Placental pericyte (primary cell): ENCODE results near the gene PRPF39. TPM values are rescaled to one million over a fixed set of nuclear protein-coding genes. Genes with fewer than 3 reads are reported as not detected.

Experiments
- small RNA-seq: library from RNA; depleted of rRNA; stranded (forward); fragments of <200 nt; gene quantifications from one replicate; pipeline ENCODE3, GENCODE V24; 2012; ENCODE audit warnings: low replicate concordance
- total RNA-seq: library from RNA; depleted of rRNA; stranded (reverse); fragments of >200 nt; gene quantifications from 2 replicates; pipeline ENCODE4 v1.2.3, GENCODE V29; 2012

The PRPF39 gene, protein sequence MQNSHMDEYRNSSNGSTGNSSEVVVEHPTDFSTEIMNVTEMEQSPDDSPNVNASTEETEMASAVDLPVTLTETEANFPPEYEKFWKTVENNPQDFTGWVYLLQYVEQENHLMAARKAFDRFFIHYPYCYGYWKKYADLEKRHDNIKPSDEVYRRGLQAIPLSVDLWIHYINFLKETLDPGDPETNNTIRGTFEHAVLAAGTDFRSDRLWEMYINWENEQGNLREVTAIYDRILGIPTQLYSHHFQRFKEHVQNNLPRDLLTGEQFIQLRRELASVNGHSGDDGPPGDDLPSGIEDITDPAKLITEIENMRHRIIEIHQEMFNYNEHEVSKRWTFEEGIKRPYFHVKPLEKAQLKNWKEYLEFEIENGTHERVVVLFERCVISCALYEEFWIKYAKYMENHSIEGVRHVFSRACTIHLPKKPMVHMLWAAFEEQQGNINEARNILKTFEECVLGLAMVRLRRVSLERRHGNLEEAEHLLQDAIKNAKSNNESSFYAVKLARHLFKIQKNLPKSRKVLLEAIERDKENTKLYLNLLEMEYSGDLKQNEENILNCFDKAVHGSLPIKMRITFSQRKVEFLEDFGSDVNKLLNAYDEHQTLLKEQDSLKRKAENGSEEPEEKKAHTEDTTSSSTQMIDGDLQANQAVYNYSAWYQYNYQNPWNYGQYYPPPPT
- 21.7 and 35.2 TPM in 2 replicates for total RNA-seq

DNA sequence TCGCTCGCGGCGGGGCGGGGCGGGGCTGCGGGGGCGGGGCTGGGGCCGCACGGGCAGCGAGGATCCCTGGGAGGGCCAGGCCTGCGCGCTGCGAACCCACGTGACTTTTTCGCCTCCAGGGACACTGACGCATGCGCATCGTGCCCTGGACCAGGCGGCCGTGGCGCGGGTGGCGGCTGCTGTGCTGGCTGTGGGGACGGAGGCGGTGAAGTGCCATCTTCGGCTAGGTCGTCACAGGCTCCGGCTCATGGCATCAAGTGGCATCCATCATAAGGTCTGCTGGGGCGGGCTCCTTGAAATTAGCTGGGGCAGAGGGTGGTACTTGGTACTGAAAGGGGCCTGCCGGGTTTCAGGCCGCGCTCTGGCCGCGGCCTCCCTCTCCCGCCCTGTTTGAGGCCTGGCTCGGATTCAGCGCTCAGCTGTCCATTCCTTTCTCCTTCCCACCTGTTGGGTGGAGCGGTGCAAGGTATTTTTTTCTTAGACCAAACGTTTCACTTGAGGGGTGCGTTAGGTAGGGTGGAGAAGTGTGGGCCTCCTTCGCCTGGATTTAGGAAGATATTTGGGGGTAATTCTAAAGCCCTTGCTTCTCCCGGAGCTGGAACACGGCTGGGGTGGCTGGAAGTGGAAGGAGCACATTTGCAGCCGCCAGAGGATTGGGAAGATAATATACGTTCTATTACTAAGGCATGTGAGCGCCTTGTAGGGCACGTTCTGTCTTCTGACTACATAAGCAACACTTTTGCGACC lies at the start of gene PRPF39:
Gene PRPF39, plus strand, starts transcription at position 141 of the 747 bp plus-strand sequence. CDS start 11,124 bp downstream, outside the sequence.

DNA sequence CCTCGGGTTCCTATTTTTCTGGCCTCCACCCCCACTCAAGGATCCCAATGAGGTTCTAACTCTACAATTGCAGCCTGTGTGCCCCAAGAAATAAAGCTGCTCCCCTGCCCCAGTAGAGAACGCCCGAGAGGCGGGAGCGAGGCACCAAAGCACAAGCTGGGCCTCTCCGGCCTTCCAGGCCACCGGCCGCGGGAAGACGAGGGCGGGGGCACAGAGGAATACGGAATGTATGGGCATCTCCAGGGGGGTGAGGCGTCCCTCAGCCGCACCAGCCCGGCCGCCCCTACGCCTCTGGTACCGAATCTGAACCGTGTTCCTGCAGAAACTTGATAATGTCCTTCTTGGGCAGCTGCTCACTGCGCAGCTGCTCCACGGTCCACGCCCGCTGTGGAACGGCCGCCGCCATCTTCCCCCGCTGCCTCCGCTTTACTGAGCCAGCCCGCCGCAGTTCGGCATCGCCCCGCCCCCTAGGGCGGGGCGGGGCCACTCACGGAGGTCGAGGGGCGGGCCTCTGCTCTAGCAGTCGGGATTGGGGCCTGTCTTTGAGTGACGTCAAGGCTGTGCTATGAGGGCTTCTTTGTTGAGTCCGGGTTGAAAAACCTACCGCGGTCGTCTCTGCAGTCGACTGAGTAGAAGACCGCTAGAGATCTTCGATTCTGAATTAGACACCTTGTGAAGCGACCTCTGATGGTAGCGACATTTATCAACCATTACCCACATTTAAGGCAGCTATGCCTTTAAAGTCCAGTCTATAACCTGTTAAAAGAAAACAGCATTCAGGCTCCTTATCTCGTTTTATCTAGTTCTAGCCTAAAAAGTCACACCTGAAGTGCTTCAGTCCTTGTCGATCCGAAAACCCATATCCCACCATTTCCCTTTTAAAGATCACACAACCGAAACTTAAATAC lies 50.4 kb downstream of the PRPF39 start, which contains the start of gene FKBP3:
Gene FKBP3, minus strand, starts transcription at position 431 of the 908 bp plus-strand sequence. Its CDS starts 25 bp downstream, at position 406.

DNA sequence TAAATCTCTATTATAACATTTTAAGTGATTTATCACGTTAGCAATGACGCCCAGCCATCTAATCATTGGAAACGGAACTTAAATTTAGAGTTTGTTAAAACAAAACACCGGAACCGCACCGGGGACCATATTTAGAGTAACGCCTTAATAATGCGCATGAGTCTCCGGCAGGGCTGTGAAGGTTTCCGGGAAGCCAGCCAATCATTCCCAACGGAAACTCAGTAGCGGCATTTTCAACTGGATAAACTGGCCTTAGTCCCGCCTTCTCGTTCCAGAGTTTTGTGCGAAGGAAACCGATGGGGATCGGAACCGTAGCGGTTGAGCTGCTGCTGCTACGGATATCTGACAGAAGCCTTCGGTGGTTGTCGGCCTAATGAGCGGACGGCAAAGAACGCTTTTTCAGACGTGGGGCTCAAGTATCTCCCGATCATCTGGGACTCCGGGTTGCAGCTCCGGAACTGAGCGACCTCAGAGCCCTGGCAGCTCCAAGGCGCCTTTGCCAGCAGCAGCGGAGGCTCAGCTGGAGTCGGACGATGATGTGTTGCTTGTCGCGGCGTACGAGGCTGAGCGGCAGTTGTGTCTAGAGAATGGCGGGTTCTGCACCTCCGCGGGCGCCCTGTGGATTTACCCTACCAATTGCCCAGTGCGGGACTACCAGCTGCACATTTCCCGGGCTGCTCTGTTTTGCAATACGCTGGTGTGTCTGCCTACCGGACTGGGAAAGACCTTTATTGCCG lies 51.9 kb downstream of the PRPF39 start, which contains the start of gene FANCM:
Gene FANCM, plus strand, starts transcription at position 272 of the 737 bp plus-strand sequence. Its CDS starts 102 bp downstream, at position 374.

Small RNAs within 50 kb of the gene (small RNA-seq; reads per million reads assigned to genes)
- gene RF00151 (not detected), gene SNORD127 (17,591 reads per million, percentile 100 among the genes with 10 or more reads in this experiment)

Other genes starting within 250 kb of the PRPF39 start
- gene KLHL28, start 122.2 kb upstream of the PRPF39 start, total RNA-seq, result 10.7 and 12.0 TPM in 2 replicates
- gene TOGARAM1, start 121.9 kb upstream of the PRPF39 start, total RNA-seq, result 16.6 and 20.6 TPM in 2 replicates
- gene FKBP3, start 50.4 kb downstream of the PRPF39 start, total RNA-seq, result 15.1 and 22.8 TPM in 2 replicates
- 2.2 and 17.6 TPM in 2 replicates for gene FANCM, start 51.8 kb downstream of the PRPF39 start, total RNA-seq
- 28.9 and 61.0 TPM in 2 replicates for gene MIS18BP1, start 169.1 kb downstream of the PRPF39 start, total RNA-seq